ENCODE measurements around the gene MATN4. TPM values are rescaled to one million over a fixed set of nuclear protein-coding genes. Genes with fewer than 3 reads are reported as not detected.
A peak's percentile ranks its signal among the peaks of the same experiment; 100 is the strongest.

The MATN4 gene
- total RNA-seq, 1 donor from 2014 or later = not detected

DNA sequence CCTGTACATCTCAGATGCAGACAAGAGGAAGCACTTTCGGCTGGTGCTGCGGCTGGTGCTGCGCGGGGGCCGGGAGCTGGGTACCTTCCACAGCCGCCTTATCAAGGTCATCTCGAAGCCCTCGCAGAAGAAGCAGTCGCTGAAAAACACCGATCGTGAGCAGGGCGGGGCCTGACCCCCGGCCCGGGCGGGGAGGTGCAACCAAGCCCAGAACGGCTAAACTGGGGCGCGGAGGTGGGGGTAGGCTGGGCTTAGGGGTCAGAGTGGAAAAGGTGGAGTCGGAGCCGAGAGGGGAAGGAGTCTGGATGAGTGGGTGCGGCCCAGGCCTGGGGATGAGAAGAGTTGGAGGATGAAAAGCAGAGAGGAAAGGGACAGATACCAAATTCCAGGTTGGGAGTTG is 4.1 kb upstream of the MATN4 start:
- no peak overlapping the region for H3K4me3 Mint-ChIP-seq (ENCODE audit: low read depth)
- H3K27me3 Mint-ChIP-seq = peaks cover 45% of the 10 kb centered on the region
- TF ChIP-seq CTCF (IDR thresholded peaks at IDR 0.05; ENCODE audit: unreplicated experiment) = no peak
- no peak overlapping the region for H3K27ac Mint-ChIP-seq
- H3K4me1 Mint-ChIP-seq (ENCODE audit: low read depth) = no peaks in the 10 kb centered on the region
- no peaks in the 10 kb centered on the region for H3K36me3 Mint-ChIP-seq (ENCODE audit: insufficient read depth)
- H3K9me3 Mint-ChIP-seq (ENCODE audit: low read depth) = no peaks in the 10 kb centered on the region
- no peak for DNase-seq (ENCODE audit: low spot score, unreplicated experiment)

DNA sequence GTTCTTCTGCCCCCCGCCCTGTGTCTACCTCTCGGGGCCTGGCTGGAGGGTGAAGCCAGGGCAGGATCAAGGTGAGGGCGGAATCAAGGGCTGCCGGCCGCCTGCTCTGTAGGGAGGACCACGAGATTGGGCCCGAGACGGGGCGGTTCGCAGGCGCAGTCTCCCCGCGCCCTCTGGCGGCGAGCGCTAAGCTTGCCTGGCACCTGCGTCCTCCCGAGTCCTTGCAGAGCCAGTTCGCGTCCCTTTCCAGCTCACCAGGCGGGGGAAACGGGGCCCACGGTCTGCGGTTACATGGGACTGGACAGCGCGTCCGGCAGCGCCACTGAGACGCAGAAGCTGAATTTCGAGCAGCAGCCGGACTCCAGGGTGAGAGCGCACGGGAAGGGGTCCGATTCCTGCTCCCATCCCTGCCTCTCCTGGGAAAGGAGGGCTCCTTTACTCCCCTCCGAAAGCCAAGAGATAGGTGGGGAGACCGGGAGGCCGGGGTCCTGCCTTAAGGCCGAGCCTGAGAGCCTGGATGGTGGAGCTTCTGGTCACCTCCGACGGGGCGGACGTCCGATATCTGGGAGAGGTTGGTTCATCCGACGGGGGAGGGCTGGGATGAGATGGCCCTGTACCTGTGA is 3.6 kb upstream of the MATN4 start:
- Mint-ChIP-seq H3K4me1 (ENCODE audit: low read depth) (no peaks in the 10 kb centered on the region), H3K9me3 (ENCODE audit: low read depth) (no peaks in the 10 kb centered on the region), H3K36me3 (ENCODE audit: insufficient read depth) (no peaks in the 10 kb centered on the region), H3K27ac (no peak overlapping the region), H3K27me3 (peaks cover 42% of the 10 kb centered on the region), H3K4me3 (ENCODE audit: low read depth) (no peak overlapping the region)
- peak; percentile 68 for DNase-seq (ENCODE audit: low spot score, unreplicated experiment)
- TF ChIP-seq CTCF (IDR thresholded peaks at IDR 0.05; ENCODE audit: unreplicated experiment) = peak; percentile 86

- no peak for TF ChIP-seq CTCF (IDR thresholded peaks at IDR 0.05; ENCODE audit: unreplicated experiment)
- H3K27ac Mint-ChIP-seq = no peak overlapping the region
- no peak for DNase-seq (ENCODE audit: low spot score, unreplicated experiment)
- peaks cover 2% of the 10 kb centered on the region for H3K4me1 Mint-ChIP-seq (ENCODE audit: low read depth)
- no peaks in the 10 kb centered on the region for H3K36me3 Mint-ChIP-seq (ENCODE audit: insufficient read depth)
- H3K27me3 Mint-ChIP-seq = peaks cover 46% of the 10 kb centered on the region
- no peak overlapping the region for H3K4me3 Mint-ChIP-seq (ENCODE audit: low read depth)
- H3K9me3 Mint-ChIP-seq (ENCODE audit: low read depth) = no peaks in the 10 kb centered on the region
These were observed 976 bp upstream of the MATN4 start for GRCh38 chr20:45309075-45309474.

GRCh38 chr20:45307076-45307640 is 941 bp downstream of the MATN4 start:
- no peak for TF ChIP-seq CTCF (IDR thresholded peaks at IDR 0.05; ENCODE audit: unreplicated experiment)
- Mint-ChIP-seq H3K36me3 (ENCODE audit: insufficient read depth) (no peaks in the 10 kb centered on the region), H3K27ac (no peak overlapping the region), H3K4me3 (ENCODE audit: low read depth) (no peak overlapping the region), H3K9me3 (ENCODE audit: low read depth) (peaks cover 6% of the 10 kb centered on the region), H3K4me1 (ENCODE audit: low read depth) (peaks cover 2% of the 10 kb centered on the region), H3K27me3 (peaks cover 44% of the 10 kb centered on the region)
- no peak for DNase-seq (ENCODE audit: low spot score, unreplicated experiment)

- Mint-ChIP-seq H3K27me3 (peaks cover 41% of the 10 kb centered on the region), H3K9me3 (ENCODE audit: low read depth) (peaks cover 6% of the 10 kb centered on the region), H3K4me3 (ENCODE audit: low read depth) (no peak within 1 kb of the TSS), H3K27ac (no peak within 1 kb of the TSS), H3K36me3 (ENCODE audit: insufficient read depth) (no peaks in the 10 kb centered on the region), H3K4me1 (ENCODE audit: low read depth) (peaks cover 2% of the 10 kb centered on the region)
- DNase-seq (ENCODE audit: low spot score, unreplicated experiment) = peak; percentile 53
- TF ChIP-seq CTCF (IDR thresholded peaks at IDR 0.05; ENCODE audit: unreplicated experiment) = peak; percentile 81
These were observed 1.6 kb downstream of the MATN4 start, which contains the start of gene RBPJL for GRCh38 chr20:45306431-45306982. Gene RBPJL (plus strand): TSS chr20:45306840. CDS start chr20:45306923, 83 bp downstream.
